ENCODE measurements around the gene NES.

DNA sequence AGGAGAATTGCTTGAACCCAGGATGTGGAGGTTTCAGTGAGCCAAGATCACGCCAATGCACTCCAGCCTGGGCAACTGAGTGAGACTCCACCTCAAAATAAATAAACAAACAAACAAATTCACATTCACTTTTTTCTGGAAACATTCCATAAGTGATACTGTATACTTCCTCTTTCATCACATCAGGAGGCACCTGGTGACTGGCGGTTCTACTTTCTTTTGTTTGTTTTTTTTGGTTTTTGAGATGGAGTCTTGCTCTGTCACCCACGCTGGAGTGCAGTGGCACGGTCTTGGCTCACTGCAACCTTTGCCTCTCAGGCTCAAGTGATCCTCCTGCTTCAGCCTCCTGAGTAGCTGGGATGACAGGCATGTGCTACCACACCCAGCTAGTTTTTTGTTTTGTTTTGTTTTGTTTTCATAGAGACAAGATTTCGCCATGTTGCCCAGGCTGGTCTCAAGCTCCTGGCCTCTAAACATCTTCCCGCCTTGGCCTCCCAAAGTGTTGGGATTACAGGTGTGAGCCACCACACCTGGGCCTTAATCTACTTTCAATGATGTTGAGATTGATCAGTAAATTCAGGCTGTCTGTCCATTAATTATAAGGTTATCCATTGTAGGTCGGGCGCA is 47.3 kb downstream of the NES start:
- TF ChIP-seq POLR2A (IDR thresholded peaks at IDR 0.05), result no peak
- TF ChIP-seq, protein P1, sequence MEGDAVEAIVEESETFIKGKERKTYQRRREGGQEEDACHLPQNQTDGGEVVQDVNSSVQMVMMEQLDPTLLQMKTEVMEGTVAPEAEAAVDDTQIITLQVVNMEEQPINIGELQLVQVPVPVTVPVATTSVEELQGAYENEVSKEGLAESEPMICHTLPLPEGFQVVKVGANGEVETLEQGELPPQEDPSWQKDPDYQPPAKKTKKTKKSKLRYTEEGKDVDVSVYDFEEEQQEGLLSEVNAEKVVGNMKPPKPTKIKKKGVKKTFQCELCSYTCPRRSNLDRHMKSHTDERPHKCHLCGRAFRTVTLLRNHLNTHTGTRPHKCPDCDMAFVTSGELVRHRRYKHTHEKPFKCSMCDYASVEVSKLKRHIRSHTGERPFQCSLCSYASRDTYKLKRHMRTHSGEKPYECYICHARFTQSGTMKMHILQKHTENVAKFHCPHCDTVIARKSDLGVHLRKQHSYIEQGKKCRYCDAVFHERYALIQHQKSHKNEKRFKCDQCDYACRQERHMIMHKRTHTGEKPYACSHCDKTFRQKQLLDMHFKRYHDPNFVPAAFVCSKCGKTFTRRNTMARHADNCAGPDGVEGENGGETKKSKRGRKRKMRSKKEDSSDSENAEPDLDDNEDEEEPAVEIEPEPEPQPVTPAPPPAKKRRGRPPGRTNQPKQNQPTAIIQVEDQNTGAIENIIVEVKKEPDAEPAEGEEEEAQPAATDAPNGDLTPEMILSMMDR (IDR thresholded peaks at IDR 0.05), result no peak
- no peak for TF ChIP-seq POLR2AphosphoS5 (IDR thresholded peaks at IDR 0.05)
- TF ChIP-seq EP300 (IDR thresholded peaks at IDR 0.05), result no peak
